Activated CD8-positive, alpha-beta memory T cell treated with anti-CD3 and anti-CD28 coated beads, Interleukin-2, amount 50 U/mL, for 4 hours (primary cell): ENCODE results near the gene TRMT10B.
"Not testable (repeated sequence)": the region's sequence is repeated elsewhere in the genome, so short reads cannot be mapped to it uniquely, and the experiment has no call there.

Experiments
- DNase-seq: peaks from one replicate; pipeline ENCODE4 v3.0.0-alpha.2; 2020

TRMT10B gene

DNA sequence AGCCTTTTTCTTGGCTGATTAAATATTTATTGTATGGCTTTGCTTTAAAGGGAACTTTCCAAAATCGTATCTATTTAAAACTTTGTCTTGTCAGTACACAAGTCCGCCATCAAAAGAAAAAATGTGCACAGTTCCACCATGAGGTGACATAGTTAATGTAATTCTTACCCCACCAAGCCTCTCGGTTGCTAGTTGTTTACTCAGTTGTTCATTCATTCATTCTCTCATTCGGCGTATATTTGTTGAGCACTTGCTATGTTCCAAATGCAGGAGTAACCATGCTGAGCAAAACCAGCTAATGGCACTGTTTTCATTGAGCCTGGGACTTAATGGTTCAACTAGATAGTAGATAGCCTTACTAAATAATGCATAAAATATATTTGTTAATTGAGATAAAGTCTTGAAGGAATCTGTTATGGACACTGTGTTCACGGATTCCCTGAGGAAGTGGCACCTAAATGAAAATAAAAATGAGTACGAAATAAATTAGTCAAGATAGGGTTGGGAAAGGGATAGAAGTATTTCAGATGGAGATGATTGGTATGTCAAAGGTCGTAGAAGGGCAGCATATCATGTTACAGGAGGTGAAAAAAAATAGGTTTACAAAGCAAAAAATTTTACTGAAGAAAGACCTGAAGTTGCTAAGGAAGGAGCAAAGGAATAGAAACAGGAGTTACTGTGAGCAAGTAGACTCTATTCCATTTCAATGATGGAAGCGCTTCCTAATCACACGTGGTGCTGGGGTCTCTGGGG lies 48.5 kb downstream of the TRMT10B start:
- no peak for DNase-seq

DNA sequence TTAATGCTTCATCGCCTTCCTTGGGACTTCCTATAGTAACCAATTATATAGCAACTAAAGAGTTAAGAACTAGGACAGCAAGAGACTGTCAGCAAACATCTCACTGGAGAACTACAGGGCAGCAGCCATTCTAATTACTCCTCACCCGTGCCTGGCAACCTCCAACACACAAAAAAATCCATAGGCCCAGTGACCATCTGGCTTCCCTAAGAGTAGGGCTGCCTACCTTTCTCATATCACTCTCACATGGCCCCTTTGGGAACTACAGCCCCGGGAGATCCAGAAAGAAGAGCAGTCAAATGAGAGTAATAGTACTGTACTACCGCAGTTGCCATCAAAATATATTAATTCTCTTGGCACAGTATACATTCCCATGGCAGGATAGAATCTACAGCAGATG lies 52.7 kb downstream of the TRMT10B start:
- no peak for DNase-seq

DNA sequence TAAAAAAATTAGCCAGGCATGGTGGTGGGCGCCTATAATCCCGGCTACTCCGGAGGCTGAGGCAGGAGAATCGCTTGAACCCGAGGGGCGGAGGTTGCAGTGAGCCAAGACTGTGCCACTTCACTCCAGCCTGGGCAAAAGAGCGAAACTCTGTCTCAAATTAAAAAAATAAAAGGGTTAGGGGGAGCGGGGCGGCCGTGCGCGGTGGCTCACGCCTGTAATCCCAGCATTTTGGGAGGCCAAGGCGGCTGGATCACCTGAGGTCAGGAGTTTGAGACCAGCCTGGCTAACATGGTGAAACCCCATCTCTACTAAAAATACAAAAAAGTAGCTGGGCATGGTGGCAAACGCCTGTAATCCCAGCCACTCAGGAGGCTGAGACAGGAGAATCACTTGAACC lies 56.1 kb downstream of the TRMT10B start:
- DNase-seq: not testable (repeated sequence)

DNA sequence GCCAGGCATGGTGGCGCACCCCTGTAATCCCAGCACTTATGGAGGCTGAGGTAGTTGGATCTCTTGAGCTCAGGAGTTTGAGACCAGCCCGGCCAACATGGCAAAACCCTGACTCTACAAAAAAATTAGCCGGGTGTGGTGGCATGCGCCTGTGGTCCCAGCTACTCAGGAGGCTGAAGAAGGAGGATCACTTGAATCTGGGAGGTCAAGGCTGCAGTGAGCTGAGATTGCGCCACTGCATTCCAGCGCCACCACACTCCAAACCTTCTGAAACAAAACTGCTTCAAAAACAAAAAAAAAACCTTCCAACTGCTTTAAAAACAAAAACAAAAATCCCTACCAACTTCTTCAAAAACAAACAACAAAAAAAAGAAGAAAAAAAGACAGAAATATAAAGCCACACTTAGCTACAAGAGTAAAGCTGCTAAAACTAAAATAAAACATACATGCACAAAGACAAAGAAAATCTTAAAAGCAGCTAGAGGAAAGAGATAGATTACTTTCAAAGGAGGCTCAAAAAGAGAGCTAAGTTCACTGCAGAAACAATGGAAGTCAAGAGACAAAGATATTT lies 58.4 kb downstream of the TRMT10B start:
- DNase-seq: no peak

DNA sequence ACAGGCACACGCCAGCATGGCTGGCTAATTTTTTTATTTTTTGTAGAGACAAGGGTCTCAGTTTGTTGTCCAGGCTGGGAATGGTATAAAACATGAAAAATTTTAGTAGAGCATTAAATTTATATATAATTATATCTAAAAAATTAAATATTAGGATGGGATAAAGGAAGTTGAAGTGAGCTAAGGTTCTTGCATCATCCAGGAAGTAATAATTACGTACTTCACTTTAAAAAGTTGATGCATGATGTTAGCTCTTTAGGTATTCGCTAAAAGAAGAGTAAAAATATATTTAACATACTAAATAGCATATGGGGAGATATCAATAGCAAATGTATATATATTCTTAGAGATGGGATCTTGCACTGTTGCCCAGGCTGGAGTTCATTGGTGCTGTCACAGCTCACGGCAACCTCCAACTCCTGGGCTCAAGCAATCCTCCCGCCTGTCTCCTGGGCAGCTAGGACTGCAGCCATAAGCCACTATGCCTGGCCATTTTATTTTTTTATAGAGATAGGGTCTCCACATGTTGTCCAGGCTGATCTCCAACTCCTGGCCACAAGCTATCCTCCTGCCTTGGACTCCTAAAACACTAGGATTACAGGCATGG lies 59.3 kb downstream of the TRMT10B start:
- DNase-seq: no peak

DNA sequence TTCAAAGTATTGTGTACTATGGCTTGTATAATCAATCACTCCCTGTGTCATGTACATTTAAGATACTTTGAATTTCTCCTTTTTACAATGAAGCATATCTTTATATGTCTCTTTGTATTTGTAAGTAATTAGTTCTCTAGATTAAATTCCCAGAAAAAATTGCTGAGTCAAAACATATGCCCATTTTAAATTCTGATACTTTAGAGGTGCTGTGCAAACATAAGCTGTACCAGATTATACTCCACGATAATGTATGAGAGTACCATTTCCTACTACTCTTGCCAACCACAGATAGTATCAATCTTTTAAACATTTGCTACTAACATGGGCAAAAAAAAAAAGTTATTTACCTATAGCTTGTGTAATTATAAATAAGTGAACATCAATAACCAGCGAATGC lies 65.2 kb downstream of the TRMT10B start:
- DNase-seq: no peak

DNA sequence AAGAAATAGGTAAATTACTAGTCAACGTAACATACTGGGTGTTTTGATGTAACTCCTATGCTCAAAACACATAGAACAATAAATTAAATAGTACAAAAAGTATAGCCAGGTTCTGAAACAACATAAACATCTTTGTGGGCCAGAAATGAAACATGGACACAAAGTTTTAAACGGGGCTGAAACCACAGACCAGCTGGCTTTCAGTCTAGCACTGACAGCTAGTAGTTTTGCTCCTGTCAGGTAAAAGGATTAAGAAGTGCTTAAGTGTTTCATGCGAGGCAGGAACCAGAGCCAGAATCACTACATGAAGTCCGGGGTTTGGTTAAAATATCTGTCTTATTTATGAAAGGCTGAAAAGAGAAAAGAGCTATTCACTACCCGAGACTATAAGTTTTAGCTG lies 66.5 kb downstream of the TRMT10B start:
- DNase-seq: no peak

DNA sequence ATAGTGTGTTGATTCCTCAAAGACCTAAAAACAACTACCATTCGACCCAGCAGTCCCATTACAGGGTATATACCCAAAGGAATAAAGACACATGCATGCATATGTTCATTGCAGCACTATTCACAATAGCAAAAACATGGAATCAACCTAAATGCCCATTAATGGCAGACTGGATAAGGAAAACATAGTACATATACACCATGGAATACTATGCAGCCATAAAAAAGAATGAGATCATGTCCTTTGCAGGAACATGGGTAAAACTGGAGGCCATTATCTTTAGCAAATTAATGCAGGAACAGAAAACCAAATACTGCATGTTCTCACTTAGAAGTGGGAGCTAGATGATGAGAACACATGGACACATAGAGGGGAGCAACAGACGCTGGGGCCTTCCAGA lies 71.6 kb downstream of the TRMT10B start:
- DNase-seq: not testable (repeated sequence)

DNA sequence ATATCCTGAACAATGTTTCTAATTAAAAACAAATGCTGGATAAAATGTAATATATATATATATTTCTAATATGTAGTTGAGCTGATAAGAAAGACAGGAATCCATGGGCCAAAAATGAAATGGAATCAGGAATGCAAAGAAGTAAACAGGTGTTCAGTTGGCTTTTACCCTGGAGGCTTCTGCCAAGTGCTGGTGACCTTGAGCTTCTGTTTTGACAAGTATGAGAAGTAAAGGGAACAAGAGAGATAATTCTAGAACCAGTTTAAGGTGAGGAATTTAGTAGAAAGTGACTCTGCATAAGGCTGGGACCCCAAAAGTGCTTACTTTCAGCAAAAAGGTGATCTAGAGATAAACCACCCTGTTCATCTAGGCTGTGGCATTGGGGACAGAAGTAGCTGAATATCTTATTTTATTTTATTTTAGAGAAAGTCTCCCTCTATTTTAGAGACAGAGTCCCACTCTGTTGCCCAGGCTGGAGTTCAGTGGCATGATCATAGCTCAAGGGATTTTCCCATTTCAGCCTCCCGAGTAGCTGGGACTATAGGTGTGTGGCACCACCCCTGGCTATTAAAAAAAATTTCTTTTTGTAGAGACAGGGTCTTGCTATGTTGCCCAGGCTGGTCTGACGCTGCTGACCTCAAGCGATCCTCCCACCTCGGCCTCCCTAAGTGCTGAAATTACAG lies 74.0 kb downstream of the TRMT10B start:
- no peak for DNase-seq
